MM.1S (cell line): ENCODE data around the gene SH3BP4.

ENCODE experiments used
- CTCF ChIP-seq: fragments of 300-600 bp; sonication (generic); IDR thresholded peaks from 2 replicates; pipeline ENCODE4 v1.5.1; 2016; ENCODE audit warnings: antibody characterized with exemption, low read length, mixed read lengths
- EZH2 ChIP-seq: fragments of 300-600 bp; sonication (generic); optimal IDR thresholded peaks from 2 replicates; pipeline ENCODE3; 2017; ENCODE audit warnings: low read depth, mild to moderate bottlenecking, antibody characterized with exemption, low read length, mixed read lengths

GRCh38 chr2:235070063-235070706 is 118.4 kb downstream of the SH3BP4 start:
- TF ChIP-seq CTCF (no peak), EZH2 (no peak)
